Choroid plexus epithelial cell (primary cell): ENCODE measurements around the gene XPR1.
"Not testable (repeated sequence)": the region's sequence is repeated elsewhere in the genome, so short reads cannot be mapped to it uniquely, and the experiment has no call there.

Experiments
- DNase-seq: peaks from one replicate; pipeline ENCODE4 v3.0.0-alpha.2; 2010; ENCODE audit warnings: low read depth
- H3K4me3 ChIP-seq: 2 replicates; pipeline ENCODE4 v1.5.1; 2011; ENCODE audit warnings: low read depth, mild to moderate bottlenecking, control low read depth, low read length, moderate library complexity
- CTCF ChIP-seq: conservative IDR thresholded peaks from 2 replicates; pipeline ENCODE4 v1.5.1; 2011; ENCODE audit warnings: low read depth, mild to moderate bottlenecking, control low read depth, inconsistent platforms, low read length, moderate library complexity

The XPR1 gene

GRCh38 chr1:180805316-180805715, 173.5 kb downstream of the XPR1 start:
- no peak overlapping the region for H3K4me3 ChIP-seq
- DNase-seq: no peak
- TF ChIP-seq CTCF: no peak

GRCh38 chr1:180811298-180811697, 179.5 kb downstream of the XPR1 start:
- DNase-seq: no peak
- TF ChIP-seq CTCF: no peak
- no peak overlapping the region for H3K4me3 ChIP-seq

- no peak for DNase-seq
- no peak overlapping the region for H3K4me3 ChIP-seq
- TF ChIP-seq CTCF: no peak
These were observed 180.1 kb downstream of the XPR1 start for GRCh38 chr1:180811886-180812285.

GRCh38 chr1:180814258-180814657, 182.4 kb downstream of the XPR1 start:
- no peak overlapping the region for H3K4me3 ChIP-seq
- no peak for DNase-seq
- TF ChIP-seq CTCF: no peak

- no peak overlapping the region for H3K4me3 ChIP-seq
- no peak for DNase-seq
- TF ChIP-seq CTCF: no peak
These were observed 183.4 kb downstream of the XPR1 start for GRCh38 chr1:180815188-180815587.

- no peak overlapping the region for H3K4me3 ChIP-seq
- no peak for TF ChIP-seq CTCF
- no peak for DNase-seq
These were observed 184.3 kb downstream of the XPR1 start for GRCh38 chr1:180816132-180816531.

GRCh38 chr1:180821970-180822369, 190.1 kb downstream of the XPR1 start:
- H3K4me3 ChIP-seq: no peak overlapping the region
- no peak for TF ChIP-seq CTCF
- no peak for DNase-seq

- not testable (repeated sequence) for H3K4me3 ChIP-seq, DNase-seq
These were observed 199.7 kb downstream of the XPR1 start for GRCh38 chr1:180831507-180831906.

- not testable (repeated sequence) for DNase-seq, H3K4me3 ChIP-seq
These were observed 201.4 kb downstream of the XPR1 start for GRCh38 chr1:180833180-180833579.
